Heart left ventricle (tissue), 16 donors: ENCODE results near the gene MT1HL1. TPM values are rescaled to one million over a fixed set of nuclear protein-coding genes. Genes with fewer than 3 reads are reported as not detected.
A peak's percentile ranks its signal among the peaks of the same experiment; 100 is the strongest.

Experiments used
- ATAC-seq, 4 donors: fragments of 200-7000 bp; cut with Tn5 transposase; one replicate each; pipeline ENCODE4 v1.9.1; 2020 to 2022; ENCODE audit warnings: moderate library complexity in 4 of 4, mild to moderate bottlenecking in 3 of 4, moderate number of reproducible peaks in 1 of 4
- DNase-seq, 5 donors: peaks; one replicate each; pipeline ENCODE4 v3.0.0-alpha.2; 2020
- H3K27ac ChIP-seq, 12 donors: fragments of 200-600 bp; sonication (generic) in 4 of 12; one replicate each; pipeline versions ENCODE4 v1.5.0 to v1.8.0; 2016 to 2022; ENCODE audit warnings: mild to moderate bottlenecking in 2 of 12
- H3K27me3 ChIP-seq, 9 donors: fragments of 200-600 bp; sonication (generic) in 2 of 9; one replicate each; pipeline versions ENCODE4 v1.5.1 to v1.8.0; 2016 to 2022; ENCODE audit warnings: mild to moderate bottlenecking in 3 of 9
- H3K36me3 ChIP-seq, 9 donors: fragments of 200-600 bp; sonication (generic) in 2 of 9; one replicate each; pipeline versions ENCODE4 v1.5.0 to v1.8.0; 2018 to 2022; ENCODE audit warnings: mild to moderate bottlenecking in 2 of 9
- H3K4me1 ChIP-seq, 12 donors: fragments of 200-600 bp; sonication (generic) in 4 of 12; one replicate each; pipeline versions ENCODE4 v1.5.0 to v1.8.0; 2016 to 2022; ENCODE audit warnings: mild to moderate bottlenecking in 3 of 12
- H3K4me3 ChIP-seq, 12 donors: fragments of 200-600 bp; sonication (generic) in 4 of 12; one replicate each; pipeline versions ENCODE4 v1.5.0 to v1.8.0; 2017 to 2022; ENCODE audit warnings: mild to moderate bottlenecking in 9 of 12, moderate library complexity in 4 of 12
- H3K9me3 ChIP-seq, 12 donors: fragments of 200-600 bp; sonication (generic) in 4 of 12; one replicate each; pipeline versions ENCODE4 v1.5.0 to v1.8.0; 2016 to 2022; ENCODE audit warnings: mild to moderate bottlenecking in 1 of 12
- CTCF ChIP-seq, 12 donors: fragments of 200-600 bp; sonication (generic) in 4 of 12; IDR thresholded peaks; one replicate each; pipeline versions ENCODE4 v1.5.0 to v1.8.0; 2018 to 2022; ENCODE audit warnings: antibody characterized with exemption in 12 of 12, mild to moderate bottlenecking in 5 of 12
- POLR2A ChIP-seq, 2 donors: fragments of 450-650 bp; IDR thresholded peaks; one replicate each; pipeline ENCODE4 v1.6.1; 2017; ENCODE audit warnings: antibody characterized with exemption in 2 of 2, mild to moderate bottlenecking in 2 of 2, moderate library complexity in 2 of 2
- WGBS, 4 donors: extraction: QIAGEN DNeasy Blood & Tissue Kit in 2 of 4; methylation state at CpG; one replicate each; pipeline versions ENCODE4 v1.1.5 to v1.1.7; 2013 to 2018; 5-methylcytosine and 5-hydroxymethylcytosine counted together
- intact Hi-C, 10 donors: fragments of 100-400 bp; cut with DNase I; formaldehyde crosslinking; loops; one replicate each; pipeline versions ENCODE4 v1.11.1 to v1.14.2; 2022
- polyA plus RNA-seq, 2 donors: library from polyadenylated mRNA; stranded (reverse); fragments of 200-250 nt; gene quantifications; one replicate each; pipeline ENCODE4 v1.2.3, GENCODE V29; 2013
- total RNA-seq, 9 donors: library from RNA; depleted of rRNA in 2 of 9; stranded (reverse); fragments of >200 nt in 2 of 9; fragmentation: NEBNext Ultra II Directional in 3 of 9; extraction: Animal tissue kit (Norgen Biotek cat#: 25700) in 3 of 9; gene quantifications; one replicate each; pipeline versions ENCODE4 v1.1.0 to v1.2.4, GENCODE V29; 2016 to 2023
- donor health status: ischemic (EF 13 %, LVEDD 7.1; RV severe dilation, severe dysfunction).
- donor health status: healthy with polysubstance abuse.
- donor health status: DM: no; HTN: yes; CAD: no.
- donor health status: DM: no; HTN: no; CAD: no.
- donor health status: ischemic (EF 25% LVEDD 6.9; RV normal size, moderate dysfunction).
- donor health status: ischemic (EF 25% LVEDD 5.7; RV mildly dilated, moderate dysfunction).
- donor health status: healthy.
- donor health status: DM: yes; HTN: yes; CAD: no.
- donor health status: ischemic (EF 35%, LVEDD 5.7; RV mildly dilated, moderate dysfunction).
- donor health status: nonischemic (EF 11% LVEDD 7.7; RV severe dilation, severe dysfunction).
- donor health status: DM: yes; HTN: yes; CAD: no.
- donor health status: PGD.
- donor health status: ischemic (EF 29% LVEDD 5.4; RV normal size, mild dysfunction).
- donor health status: nonischemic (EF 23%, LVEDD 6.1; RV moderate dilation, normal function).

Gene MT1HL1
- total and polyA plus RNA-seq, 11 donors: not detected

DNA sequence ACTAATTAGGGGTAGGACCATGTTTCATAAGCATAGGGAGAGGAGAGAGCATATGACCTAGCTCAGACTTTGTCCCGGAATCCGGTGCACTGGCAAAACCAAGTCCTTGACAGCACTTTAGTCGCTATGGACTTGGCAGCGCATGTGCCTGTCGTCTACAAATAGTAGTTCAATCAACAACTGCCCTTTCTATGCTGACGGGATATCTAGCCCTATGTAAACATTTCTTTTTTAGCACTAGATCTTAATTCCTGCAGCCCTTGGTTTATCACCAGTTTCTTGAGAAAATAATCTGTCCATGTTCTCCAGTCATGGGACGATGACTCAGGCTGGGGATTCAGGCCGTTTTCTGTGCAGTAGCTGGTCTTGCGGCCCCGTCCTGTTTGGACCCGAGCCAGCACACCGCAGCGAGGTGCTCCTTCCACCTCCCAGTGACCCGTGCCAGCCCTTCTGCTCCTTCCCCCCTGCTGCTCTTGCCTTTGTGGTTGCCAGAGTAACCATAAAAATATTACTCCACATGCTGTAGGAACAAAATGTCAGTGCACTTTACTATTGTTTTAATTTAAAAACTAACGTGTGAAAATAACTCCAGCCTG lies 8.6 kb upstream of the MT1HL1 start:
- Histone ChIP-seq H3K4me1 (peaks cover 0 to 36% (median 10%) of the 10 kb centered on the region in 12 donors), H3K36me3 (no peaks in the 10 kb centered on the region), H3K27ac (peak overlapping the region; percentile 70 to 94 (median 89)), H3K27me3 (no peaks in the 10 kb centered on the region), H3K9me3 (no peaks in the 10 kb centered on the region), H3K4me3 (peak overlapping the region in 6 of 12 donors; percentile 13 to 26 (median 17))
- WGBS, 4 donors: 11 to 27% (median 21%) methylated on average over 15 of the region's 15 CpGs
- intact Hi-C loops: loop anchor here in 1 of 10 donors (1.0 kb wide), 1 partner anchor 15 kb away; no protein-coding TSS in a partner anchor
- TF ChIP-seq POLR2A (IDR thresholded peaks at IDR 0.05) (peak in 1 of 2 donors; percentile 24), CTCF (IDR thresholded peaks at IDR 0.05) (no peak)
- DNase-seq (peak; percentile 71 to 92 (median 80)), ATAC-seq (peak; percentile 92 to 96 (median 94))

GRCh38 chr1:237012361-237012760 lies 8.1 kb upstream of the MT1HL1 start:
- intact Hi-C loops: loop anchor here in 1 of 10 donors (1.0 kb wide), 1 partner anchor 14 kb away; no protein-coding TSS in a partner anchor
- WGBS, 4 donors: 58 to 70% (median 66%) methylated on average over 5 of the region's 5 CpGs
- peaks cover 0 to 40% (median 10%) of the 10 kb centered on the region in 12 donors for H3K4me1 ChIP-seq
- no peak overlapping the region for H3K4me3 ChIP-seq
- TF ChIP-seq CTCF (IDR thresholded peaks at IDR 0.05) (no peak), POLR2A (IDR thresholded peaks at IDR 0.05) (no peak)
- H3K27ac ChIP-seq: peak overlapping the region; percentile 70 to 94 (median 89)
- DNase-seq: no peak
- H3K9me3 ChIP-seq: no peaks in the 10 kb centered on the region
- H3K27me3 ChIP-seq: no peaks in the 10 kb centered on the region
- H3K36me3 ChIP-seq: no peaks in the 10 kb centered on the region
- ATAC-seq: no peak

GRCh38 chr1:237011432-237011831 lies 7.2 kb upstream of the MT1HL1 start:
- H3K4me1 ChIP-seq: peaks cover 0 to 48% (median 12%) of the 10 kb centered on the region in 12 donors
- no peak for TF ChIP-seq POLR2A (IDR thresholded peaks at IDR 0.05)
- TF ChIP-seq CTCF (IDR thresholded peaks at IDR 0.05): no peak
- no peaks in the 10 kb centered on the region for H3K27me3 ChIP-seq
- 32 to 48% (median 39%) methylated on average over 3 of the region's 3 CpGs for WGBS, 4 donors
- peak in 3 of 4 donors; percentile 18 to 62 (median 58) for ATAC-seq
- H3K4me3 ChIP-seq: no peak overlapping the region
- no peaks in the 10 kb centered on the region for H3K9me3 ChIP-seq
- H3K36me3 ChIP-seq: no peaks in the 10 kb centered on the region
- H3K27ac ChIP-seq: peak overlapping the region; percentile 70 to 94 (median 89)
- no peak for DNase-seq
- intact Hi-C loops: no loop called here

DNA sequence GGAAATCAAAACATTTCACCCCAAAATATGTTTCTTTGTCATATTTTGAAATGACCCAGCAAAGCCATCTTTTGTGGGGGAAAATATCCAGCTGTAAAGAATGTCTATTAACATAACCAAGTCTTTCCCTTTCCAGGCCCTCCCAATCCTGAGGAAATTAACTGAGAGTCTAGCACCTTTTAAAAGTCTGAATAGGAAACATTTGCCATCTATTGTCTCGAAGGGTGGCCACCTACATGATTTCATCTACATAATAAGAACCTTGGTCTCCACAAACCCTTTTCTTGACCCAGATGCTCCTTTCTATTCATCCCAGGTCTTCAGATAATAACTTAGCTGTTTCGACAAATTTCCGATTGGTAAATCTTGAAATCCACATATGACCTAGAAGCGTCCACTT lies 5.4 kb upstream of the MT1HL1 start:
- peaks cover 0 to 48% (median 12%) of the 10 kb centered on the region in 12 donors for H3K4me1 ChIP-seq
- peak overlapping the region in 8 of 12 donors; percentile 88 to 94 (median 92) for H3K27ac ChIP-seq
- H3K9me3 ChIP-seq: no peaks in the 10 kb centered on the region
- ATAC-seq (no peak), DNase-seq (no peak)
- TF ChIP-seq POLR2A (IDR thresholded peaks at IDR 0.05): no peak
- TF ChIP-seq CTCF (IDR thresholded peaks at IDR 0.05): no peak
- intact Hi-C loops: no loop called here
- H3K4me3 ChIP-seq: no peak overlapping the region
- H3K27me3 ChIP-seq: no peaks in the 10 kb centered on the region
- no peaks in the 10 kb centered on the region for H3K36me3 ChIP-seq
- WGBS, 4 donors: 89 to 99% (median 92%) methylated on average over 4 of the region's 4 CpGs
